GM13977 (cell line): ENCODE measurements around the gene FNIP2.
"Not testable (repeated sequence)": the region's sequence is repeated elsewhere in the genome, so short reads cannot be mapped to it uniquely, and the experiment has no call there.

Experiments used
- DNase-seq: peaks from one replicate; pipeline ENCODE4 v3.0.0; 2012; ENCODE audit warnings: low spot score
- CTCF ChIP-seq: IDR thresholded peaks from 2 replicates; pipeline ENCODE4 v1.5.1; 2012; ENCODE audit warnings: mild to moderate bottlenecking, control low read depth; ENCODE audit not compliant: insufficient read depth; ENCODE audit errors: extremely low read depth, missing control alignments
- in situ Hi-C: fragments of 300-500 bp; cut with MboI; formaldehyde crosslinking; loops from one replicate; pipeline ENCODE4 v1.12.0; 2022; ENCODE audit warnings: low sequenced_read_pairs, low pct_unique_long_range_greater_than_20kb, mixed read lengths, inconsistent platforms; ENCODE audit not compliant: unreplicated experiment

FNIP2 gene

GRCh38 chr4:158890294-158890693, 121.5 kb downstream of the FNIP2 start:
- no peak for DNase-seq
- in situ Hi-C loops, result no loop called here
- no peak for TF ChIP-seq CTCF

- in situ Hi-C loops, result no loop called here
- TF ChIP-seq CTCF, result no peak
- no peak for DNase-seq
Observed at GRCh38 chr4:158891256-158891655, 122.4 kb downstream of the FNIP2 start.

GRCh38 chr4:158894826-158895225, 126.0 kb downstream of the FNIP2 start:
- in situ Hi-C loops, result no loop called here
- no peak for TF ChIP-seq CTCF
- DNase-seq, result no peak

- DNase-seq, result no peak
- in situ Hi-C loops, result no loop called here
- TF ChIP-seq CTCF, result no peak
Observed at GRCh38 chr4:158895797-158896576, 127.2 kb downstream of the FNIP2 start.

- in situ Hi-C loops, DNase-seq: not testable (repeated sequence)
Observed at GRCh38 chr4:158896577-158897238, 127.9 kb downstream of the FNIP2 start.

GRCh38 chr4:158900408-158900807, 131.6 kb downstream of the FNIP2 start:
- in situ Hi-C loops, DNase-seq: not testable (repeated sequence)

GRCh38 chr4:158902280-158903078, 133.7 kb downstream of the FNIP2 start:
- in situ Hi-C loops, DNase-seq: not testable (repeated sequence)

- in situ Hi-C loops, result no loop called here
- TF ChIP-seq CTCF, result no peak
- no peak for DNase-seq
Observed at GRCh38 chr4:158903079-158903456, 134.2 kb downstream of the FNIP2 start.
